Hematopoietic multipotent progenitor cell treated with erythropoietin and hydrocortisone succinate and interleukin-3 and kit ligand, for 6 days (in vitro differentiated cells): ENCODE measurements around the gene JMJD8.
A peak's percentile ranks its signal among the peaks of the same experiment; 100 is the strongest.

Source experiments
- DNase-seq: peaks from one replicate; pipeline ENCODE4 v3.0.0-alpha.2; 2015

JMJD8 gene, protein sequence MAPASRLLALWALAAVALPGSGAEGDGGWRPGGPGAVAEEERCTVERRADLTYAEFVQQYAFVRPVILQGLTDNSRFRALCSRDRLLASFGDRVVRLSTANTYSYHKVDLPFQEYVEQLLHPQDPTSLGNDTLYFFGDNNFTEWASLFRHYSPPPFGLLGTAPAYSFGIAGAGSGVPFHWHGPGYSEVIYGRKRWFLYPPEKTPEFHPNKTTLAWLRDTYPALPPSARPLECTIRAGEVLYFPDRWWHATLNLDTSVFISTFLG

DNA sequence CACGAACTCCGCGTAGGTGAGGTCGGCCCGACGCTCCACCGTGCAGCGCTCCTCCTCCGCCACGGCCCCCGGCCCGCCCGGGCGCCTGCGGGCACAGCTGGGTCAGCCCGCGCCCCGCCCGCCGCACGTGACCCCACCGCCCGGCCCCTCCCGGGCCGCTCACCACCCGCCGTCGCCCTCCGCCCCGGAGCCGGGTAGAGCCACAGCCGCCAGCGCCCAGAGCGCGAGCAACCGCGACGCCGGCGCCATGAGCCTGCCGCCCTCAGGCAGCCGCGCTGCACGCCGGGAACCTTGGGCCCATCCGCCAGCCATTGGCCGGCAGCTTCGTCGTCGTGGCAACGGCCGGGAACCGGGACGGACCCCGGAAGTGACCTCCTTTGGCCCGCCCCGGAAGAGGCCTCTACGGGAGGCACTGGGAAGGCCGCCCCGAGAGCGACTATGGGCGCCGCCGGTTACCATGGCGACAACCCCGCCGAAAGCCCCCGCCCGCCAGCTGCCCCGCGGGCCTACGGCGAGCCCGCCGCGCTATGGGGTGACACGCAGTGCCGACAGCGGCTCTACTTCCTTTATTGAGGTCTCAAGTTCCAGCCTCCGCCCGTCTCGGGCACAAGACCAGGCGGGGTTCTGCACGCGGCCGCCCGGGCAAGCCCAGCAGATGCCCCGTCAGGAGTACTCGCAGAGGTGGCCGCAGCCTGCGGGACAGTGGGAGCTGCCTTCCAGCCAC, at the start of gene JMJD8:
Gene JMJD8 (minus strand): TSS at position 264 of the 724 bp plus-strand sequence. CDS start 15 bp downstream, at position 249.
- peak; percentile 98 for DNase-seq

DNA sequence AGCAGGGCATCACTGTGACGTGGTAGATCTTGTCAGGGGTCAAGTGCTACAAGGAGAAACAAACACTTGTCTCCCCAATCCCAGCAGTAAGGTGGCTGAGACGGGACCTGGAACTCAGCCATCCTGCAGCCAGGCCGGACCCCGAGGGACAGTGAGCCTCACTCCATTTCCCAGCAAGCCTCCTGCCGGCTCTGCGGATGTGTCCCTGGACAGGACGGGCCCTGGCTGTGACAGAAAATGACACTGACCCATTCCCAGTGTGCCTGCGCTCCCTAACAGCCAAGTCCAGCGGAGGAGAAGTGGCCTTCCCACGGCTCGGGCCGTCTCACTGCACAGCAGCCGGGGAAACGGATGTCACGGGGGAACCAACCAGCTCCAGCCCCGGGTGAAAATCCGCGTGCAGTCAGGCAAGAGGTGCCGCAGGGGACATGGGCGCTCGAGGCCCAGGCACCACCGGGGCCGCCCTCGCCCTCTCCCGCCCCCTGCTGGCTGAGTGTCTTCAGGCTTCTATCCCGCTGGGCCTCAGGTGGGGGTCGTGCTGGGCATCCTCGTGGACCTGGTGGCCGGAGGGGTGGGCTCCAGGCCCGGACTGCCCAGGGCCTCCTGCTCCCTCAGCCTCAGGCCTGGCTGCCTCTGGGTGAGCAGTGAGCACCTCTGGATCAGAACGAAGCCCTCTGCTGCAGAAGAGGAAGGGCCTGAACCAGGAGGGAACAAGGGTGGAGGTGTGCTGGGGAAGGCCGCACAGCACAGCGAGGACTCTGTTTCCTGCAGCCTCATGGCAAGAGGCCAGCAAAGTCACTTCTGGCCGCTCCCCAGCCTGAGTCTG, 49.5 kb upstream of the JMJD8 start:
- DNase-seq, result peak; percentile 60

DNA sequence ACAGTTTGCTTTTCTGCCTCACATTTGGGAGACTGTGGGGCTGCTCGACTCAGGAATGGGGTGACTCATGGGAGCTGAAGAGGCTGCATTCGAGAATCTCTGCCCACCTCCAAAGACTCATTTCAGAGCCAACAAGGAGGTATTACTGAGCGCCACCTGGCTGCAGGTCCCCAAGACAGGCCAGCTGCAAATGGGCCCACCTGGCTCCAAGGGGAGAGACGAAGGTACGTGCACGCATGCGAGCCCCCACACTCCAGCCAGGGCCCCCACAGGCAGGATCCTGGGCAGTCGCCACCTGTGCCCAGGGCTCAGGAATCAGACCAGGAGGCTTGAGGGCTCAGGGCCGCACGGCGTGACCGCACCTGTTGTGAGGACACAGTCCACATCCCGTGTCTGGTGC, 48.8 kb upstream of the JMJD8 start:
- no peak for DNase-seq

DNA sequence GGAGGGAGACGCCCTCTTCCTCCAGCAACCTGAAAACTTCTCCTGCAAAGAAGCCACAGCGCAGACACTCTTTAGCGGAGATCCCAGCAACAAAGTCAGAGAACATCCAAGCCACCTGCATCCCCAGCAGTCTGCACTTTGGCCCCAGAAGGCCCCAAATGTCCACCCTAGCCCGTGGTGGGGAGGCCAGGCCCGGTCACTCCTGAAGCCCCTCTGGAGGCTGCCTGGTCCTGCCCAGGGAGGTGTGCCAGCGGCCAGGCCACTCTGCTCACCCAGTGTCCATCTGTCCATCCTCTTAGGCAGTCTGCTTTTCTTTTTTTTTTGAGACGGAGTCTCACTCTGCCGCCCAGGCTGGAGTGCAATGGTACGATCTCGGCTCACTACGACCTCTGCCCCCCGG, 48.2 kb upstream of the JMJD8 start:
- no peak for DNase-seq

DNA sequence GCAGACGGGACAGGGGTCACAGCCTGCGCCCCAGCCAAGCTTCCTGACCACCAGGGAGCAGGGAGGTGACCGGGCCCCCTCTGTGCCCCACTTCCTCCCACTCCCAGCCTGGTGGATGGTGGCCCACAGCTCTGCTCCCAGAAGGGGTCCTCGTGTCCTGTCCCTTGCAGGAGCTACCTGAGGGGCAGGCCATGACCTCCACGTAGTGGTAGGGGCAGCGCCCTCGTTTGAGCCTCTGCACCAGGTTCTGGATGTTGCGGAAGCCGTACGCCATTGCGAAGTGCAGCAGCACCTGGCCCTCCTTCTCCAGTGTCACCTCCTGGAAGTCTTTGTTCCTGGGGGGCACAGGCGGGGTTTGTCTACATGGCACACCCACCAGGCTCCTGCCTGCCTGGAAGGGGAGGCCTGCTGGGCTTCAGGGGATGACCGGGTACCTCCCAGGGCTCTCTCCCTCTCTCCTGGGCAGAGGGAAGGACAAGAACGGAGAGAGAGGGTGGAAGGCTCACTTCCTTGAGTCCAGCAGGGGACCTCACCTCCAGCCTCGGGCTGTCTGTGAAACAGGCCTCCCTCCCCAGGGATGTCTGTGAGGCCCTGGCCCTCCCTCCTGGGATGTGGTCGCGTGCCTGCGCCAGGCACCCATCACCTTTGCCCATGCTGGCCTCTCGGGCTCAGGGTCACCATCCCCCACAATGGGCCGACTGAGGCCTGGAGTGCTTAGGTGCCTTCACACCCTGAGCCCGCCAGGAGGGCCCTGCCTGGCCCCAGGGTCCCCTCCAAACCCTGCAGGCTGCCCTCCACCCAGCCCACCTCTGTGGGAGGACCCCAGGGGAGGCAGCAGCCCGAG, 46.8 kb upstream of the JMJD8 start:
- no peak for DNase-seq

DNA sequence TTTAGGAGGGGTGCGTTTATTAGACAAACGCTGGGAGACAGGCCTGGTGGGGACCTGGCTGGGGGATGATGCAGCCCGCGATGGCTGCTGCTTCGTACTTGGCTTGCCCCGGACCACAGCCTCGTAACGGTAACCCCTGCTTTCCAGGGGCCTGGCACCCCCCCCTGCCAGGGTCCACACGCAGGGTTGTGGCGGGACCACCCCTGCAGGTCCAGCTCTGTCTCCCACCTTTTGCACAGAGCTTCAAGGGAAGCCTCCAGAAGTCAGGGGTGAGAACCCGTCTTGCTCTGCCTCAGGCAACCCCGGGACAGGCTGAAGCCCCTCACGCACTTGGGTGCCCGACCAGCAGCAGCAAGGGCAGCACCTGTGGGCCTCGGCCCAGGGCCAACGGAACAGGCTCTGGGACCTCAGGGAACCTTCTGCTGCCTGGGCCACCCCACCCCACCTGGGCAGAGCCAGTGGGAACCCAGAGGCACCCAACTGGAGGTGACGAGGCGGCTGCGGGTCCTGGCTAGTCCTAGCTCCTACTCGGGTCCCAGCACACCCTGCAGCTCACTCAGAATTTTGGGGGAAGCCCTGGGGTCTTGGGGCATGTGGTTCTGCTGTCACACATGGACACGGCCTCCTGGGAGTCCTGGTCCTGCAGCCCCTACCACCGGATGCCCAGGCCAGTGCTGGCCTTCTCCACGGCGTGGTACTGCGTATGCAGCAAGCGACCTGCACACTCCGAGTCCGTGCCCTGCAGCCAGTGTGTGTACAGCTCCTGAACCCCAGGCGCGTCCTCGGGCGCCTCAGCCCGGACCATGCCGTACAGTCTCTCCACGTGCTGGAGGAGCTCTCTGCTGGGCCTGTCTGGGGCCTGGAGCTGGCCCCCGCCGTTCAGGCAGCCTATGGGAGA, 45.9 kb upstream of the JMJD8 start:
- no peak for DNase-seq

DNA sequence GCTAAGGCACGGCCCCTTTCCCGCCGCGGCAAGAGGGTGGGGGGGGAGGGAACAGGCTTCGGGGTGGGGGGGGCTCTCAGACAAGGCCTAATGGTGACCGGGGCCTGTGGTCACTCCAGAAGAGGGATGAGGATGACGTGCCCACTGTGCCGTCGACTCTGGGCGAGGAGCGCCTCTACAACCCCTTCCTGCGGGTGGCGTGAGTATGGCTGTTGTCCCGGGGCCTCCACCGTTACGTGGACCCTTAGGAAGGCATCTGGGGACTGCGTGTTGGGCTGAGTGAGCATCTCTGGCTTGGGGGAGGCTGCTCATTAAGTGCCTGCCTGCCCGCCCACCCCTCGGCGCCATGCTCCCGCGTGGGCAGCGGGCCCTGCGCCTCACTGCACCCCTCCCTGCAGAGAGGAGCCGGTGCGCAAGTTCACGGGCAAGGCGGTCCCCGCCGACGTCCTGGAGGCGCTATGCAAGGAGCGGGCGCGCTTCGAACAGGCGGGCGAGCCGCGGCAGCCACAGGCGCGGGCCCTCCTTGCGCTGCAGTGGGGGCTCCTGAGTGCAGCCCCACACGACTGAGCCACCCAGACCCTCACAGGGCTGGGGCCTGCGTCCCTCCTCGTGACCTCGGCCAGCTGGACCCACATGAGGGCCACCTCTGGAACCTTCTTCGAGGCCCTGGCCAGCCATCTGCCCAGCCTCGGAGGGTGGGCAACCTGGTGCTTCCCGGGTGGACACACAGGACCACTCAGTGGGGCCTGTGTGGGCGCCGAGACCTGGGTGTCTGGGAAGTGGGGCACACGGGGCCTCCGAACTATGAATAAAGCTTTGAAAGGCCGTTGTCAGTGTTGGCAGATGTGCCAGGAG, 45.0 kb upstream of the JMJD8 start:
- DNase-seq, result no peak

DNA sequence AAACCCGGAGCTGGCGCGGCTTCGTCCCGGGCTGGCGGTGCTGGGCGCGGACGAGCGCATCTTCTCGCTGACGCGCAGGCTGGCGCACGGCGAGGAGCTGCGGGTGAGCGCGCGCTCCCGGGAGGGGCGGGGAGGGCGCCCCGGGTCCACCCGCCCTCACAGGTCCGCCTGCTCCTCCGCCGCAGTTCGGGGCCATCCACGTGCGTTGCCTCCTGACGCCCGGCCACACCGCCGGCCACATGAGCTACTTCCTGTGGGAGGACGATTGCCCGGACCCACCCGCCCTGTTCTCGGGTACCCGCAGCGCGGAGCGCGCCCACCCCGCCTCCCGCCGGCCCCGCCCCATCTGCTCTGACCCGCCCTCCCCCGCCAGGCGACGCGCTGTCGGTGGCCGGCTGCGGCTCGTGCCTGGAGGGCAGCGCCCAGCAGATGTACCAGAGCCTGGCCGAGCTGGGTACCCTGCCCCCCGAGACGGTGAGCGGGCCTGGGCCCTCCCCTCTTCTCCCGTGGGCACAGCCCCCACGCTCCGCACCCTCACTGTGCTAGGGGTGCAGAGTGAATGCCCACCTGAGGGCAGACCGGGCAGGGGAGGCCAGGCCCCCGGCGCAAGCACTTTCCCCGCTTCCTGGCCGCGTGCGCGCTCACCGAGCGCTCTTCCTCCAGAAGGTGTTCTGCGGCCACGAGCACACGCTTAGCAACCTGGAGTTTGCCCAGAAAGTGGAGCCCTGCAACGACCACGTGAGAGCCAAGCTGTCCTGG, 44.2 kb upstream of the JMJD8 start:
- peak; percentile 87 for DNase-seq

DNA sequence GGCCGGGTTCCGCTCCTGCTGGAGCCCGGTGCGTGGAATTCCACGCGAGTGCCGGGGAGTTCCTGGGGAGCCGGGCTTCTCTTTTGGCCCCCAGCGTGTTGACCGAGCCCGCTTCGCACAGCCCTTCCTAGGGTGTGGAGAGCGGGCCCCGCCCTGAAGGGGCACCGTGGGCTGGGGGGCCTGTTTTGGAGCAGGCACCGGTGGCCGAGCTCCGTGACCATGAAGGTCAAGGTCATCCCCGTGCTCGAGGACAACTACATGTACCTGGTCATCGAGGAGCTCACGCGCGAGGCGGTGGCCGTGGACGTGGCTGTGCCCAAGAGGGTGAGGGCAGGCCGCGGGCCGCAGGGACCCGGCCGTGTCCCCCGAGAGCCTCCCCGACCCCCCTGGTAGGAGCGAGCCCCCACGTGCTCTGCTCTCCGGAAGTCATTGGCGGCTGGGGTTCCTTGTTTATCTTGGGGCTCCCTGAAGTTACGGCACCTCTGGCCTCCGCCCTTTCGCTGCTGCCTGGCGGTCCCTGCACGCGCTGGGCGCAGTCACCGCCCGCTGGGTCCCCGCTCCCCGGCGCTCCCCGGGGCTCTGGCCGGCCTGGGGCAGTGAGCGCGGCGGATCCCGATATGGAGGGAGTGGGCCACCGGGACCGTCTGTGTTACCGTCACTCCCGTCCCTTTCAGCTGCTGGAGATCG, 43.3 kb upstream of the JMJD8 start:
- peak; percentile 84 for DNase-seq

DNA sequence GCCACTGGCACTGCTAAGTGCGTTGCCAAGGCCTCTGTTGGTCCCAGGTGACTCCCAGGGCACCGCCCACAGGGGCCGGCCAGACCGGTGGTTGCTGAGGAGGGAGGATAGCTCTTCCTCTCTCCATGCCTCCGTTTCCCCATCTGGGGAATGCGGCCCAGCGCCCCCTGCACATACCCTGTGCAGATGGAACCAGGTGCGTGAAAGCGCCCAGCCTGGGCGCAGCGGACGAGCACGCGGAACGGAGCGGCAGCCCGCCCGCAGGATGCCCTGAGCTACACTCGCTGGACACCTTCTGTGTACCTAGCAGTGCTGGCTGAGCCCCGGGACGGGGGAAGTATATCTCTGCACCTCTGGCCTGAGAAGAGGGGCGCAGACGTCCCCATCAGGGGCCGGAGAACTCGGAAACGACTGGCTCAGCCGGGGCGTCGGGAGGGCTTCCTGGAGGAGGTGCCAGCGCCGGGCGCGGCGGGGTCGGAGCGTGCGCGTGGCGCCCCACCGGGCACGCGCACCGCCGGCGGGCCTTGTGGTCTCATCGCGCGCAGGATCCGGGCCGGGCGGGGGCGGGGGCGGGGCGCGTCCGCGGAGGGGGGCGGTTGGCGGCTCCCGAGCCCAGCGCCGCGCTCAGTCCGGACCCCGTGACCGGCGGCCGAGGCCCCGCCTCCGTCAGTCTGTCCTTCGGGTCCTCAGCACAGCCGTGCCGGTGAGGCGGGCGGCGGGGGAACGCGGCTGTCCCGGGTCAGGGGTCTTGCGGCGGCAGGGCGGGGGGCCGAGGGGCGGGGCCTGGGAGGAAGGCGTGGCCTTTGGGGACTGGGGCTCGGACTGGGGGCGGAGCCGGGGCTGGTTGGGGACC, 42.5 kb upstream of the JMJD8 start, which contains the start of the genes CCDC78 and HAGHL:
Gene CCDC78 (minus strand): TSS at position 6 of the 853 bp plus-strand sequence. CDS start 76 bp downstream, outside the sequence.
Gene HAGHL (plus strand): TSS at position 669 of the 853 bp plus-strand sequence. CDS start 404 bp downstream, outside the sequence.
- DNase-seq, result peak; percentile 75

DNA sequence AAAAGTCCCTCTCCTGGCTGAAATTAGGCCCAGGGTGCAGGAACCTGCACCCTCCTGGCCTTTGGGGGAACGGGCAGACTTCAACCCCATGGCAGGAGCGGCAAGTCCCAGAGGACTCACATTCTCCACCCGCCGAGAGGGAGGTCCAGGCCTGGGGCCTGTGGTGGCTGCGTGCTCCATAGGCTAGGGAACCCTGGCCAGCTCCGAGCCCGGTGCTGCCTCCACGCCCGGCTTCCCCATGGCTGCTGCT, 42.0 kb upstream of the JMJD8 start:
- no peak for DNase-seq

DNA sequence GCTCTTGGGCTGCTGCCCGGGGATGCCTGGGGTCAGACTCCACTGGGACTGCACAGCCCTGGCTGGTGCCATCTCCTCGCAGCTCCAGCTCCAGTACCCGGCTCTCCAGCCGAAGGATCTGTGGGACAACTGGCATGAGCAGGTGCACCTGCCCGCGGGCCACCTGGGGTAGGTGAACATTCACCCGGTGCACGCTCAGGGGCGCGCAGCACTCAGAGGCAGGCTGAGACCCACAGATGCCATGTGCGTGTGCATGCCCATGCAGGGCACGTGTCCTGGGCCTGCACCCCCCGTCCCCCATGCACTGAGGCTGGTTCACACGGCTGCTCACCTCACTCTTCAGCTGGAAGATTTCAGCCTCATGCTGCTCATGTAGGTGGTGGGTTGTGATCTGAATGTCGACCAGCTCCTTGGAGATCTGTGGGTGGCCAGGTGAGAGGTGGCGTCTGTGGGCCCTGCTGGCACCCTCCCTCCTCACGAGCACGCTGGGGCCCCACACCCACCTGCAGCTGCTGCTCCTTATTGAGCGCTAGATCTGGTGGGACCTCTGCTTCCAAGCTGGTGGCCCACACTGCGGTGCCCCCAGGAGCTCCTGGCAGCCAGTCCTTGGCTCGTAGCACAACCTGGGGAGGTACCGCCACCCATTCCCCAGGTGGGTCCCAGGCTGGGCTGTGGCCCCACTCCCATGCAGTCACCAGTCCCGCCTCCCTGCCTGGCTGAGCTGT, 41.5 kb upstream of the JMJD8 start:
- DNase-seq, result no peak

DNA sequence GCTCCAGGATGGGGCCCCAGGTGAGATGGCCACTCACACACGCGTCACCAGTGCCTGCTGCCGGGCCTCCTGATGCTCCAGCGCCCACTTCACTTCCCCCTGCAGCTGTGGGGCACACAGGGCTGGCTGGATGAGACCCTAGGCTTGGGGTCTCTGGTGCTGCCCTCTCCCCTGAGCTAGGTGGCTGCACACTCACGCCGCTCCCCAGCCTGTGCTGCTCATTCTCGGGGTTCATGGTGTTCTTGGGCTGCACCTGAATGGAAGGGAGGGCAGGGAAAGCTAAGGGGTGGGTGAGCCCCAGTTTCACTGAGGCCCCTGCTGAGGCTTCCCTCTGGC, 40.9 kb upstream of the JMJD8 start:
- no peak for DNase-seq

DNA sequence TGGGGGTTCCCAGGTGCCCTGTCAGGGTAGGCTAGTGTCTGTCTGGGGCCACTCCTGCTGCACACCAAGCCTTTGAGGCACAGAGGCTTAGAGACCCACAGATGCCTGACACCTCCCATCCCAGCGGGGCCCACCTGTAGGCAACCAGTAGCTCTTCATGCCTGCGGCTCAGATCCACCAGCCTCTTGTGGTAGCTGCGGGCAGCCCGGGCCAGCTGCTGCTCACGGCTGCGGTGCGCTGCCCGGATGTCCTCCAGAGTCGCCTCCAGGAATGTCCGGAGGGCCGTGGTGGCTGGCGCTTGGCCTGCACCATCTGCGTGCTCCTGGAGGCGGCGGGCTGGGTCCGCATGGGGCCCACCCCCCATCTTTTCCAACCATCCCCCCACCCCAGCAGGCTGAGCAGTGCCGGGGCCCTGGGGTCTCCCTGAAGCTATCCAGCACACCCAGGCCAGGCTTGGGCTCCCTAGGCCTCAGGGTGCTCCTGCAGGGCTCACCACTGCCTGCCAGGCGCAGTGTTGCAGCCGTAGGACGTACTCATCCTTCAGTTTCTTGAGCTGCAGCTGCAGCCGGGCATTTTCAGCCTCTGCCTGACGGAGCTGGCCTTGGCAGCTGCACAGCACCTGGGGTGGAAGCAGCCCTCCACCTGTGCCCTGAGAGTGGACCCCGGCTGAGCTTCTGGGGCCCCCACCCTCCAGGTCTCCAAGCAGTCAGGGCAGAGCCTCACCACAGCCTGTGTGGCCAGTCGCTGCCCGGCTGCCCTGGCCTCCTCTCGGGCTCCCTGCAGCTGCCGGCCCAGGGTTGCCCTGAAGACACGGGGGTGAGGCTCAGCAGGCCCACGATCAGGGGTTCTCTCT, 40.3 kb upstream of the JMJD8 start:
- DNase-seq, result no peak

DNA sequence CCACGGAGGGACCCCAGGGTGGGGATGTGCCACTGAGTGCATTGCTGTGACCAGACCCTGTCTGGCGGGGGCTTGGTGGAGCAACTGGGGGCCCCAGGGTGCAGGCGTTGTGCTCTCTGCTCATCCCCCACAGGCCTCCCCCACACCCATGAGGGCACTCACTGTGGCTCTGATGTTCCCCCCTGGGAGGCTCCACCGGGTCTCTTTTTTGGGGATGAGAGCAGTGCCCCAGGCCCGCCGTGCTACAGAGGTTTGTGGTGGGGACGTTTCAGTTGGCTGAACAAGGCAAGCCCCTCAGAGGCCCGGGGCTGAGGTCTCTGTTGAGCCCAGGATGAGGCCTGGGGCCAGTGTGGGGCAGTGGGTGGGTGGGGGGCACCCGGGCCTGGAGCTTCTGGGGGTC, 39.6 kb upstream of the JMJD8 start:
- DNase-seq, result no peak

DNA sequence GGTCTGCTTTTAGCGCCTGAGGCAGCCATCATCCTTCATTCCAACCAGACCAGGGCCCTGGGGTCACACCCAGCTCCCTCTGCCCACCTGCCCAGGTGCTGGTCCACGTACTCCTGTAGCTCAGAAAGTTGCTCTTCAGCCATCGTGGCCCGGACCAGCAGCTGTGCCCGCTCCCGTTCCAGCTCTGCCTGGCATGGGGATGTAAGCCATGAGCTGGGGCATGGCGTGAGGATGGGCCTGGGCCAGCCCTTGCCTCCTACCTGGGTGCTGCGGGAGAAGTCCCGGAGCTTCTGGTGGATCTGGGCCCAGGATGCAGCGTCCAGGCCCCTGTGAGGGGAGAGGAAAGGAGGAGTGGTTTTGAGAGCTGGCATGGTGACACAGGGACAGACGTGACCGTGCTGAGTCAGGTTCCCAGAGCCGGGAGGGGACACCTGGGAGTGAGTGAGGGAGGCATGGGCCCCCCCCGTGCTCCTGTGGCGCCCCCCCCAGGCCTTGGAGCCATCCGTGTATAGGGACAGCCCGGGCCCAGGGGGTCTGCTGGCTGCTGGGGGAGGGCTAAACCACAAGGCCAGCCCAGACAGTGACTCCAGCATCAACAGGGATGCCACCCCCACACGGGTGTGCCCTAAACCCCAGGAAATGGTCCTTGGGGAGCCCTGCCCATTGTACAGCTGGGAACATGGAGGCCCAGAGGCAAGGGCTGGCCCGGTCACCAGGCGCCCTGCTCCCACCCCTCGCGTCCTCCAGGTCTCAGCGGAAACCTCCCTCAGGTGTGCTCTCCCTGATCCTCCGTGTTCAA, 38.9 kb upstream of the JMJD8 start:
- no peak for DNase-seq
